H1 (cell line): ENCODE results near the gene GEMIN7. TPM values are rescaled to one million over a fixed set of nuclear protein-coding genes. Genes with fewer than 3 reads are reported as not detected.

Experiments used
- CTCF ChIA-PET: fragments of 300-600 bp; sonication (Branson Sonifier 250); formaldehyde crosslinking; loops from one replicate; lab custom pipeline; 2021; ENCODE audit not compliant: partially characterized antibody; lab: Charles Lee
- POLR2A ChIA-PET: fragments of 300-600 bp; sonication (Branson Sonifier 250); formaldehyde crosslinking; loops from one replicate; lab custom pipeline; 2021; ENCODE audit warnings: inconsistent platforms; ENCODE audit not compliant: partially characterized antibody; lab: Charles Lee
- DNase-seq, 2 experiments: peaks; one replicate each; pipeline versions ENCODE4 v3.0.0 to v3.0.0-alpha.2; 2010 to 2022; ENCODE audit warnings: low spot score in 2 of 2, low read depth in 1 of 2, mixed read lengths in 1 of 2
- FAIRE-seq: peaks from 2 replicates; lab custom pipeline; 2011; peaks lifted over from hg19 to GRCh38; lab: Jason Lieb, UNC
- H2AFZ ChIP-seq: 2 replicates; pipeline ENCODE4 v1.8.1; 2012; ENCODE audit warnings: low read length, inconsistent platforms
- H2AK5ac ChIP-seq: 2 replicates; pipeline ENCODE4 v1.6.1; 2013; ENCODE audit warnings: low read depth, low read length
- H2BK120ac ChIP-seq: replicated peaks from 2 replicates; pipeline ENCODE3; 2013; ENCODE audit warnings: low read depth, low read length, inconsistent platforms
- H2BK12ac ChIP-seq: 2 replicates; pipeline ENCODE4 v1.6.1; 2013; ENCODE audit warnings: low read depth, low read length
- H2BK15ac ChIP-seq: 2 replicates; pipeline ENCODE4 v1.6.1; 2013; ENCODE audit warnings: low read length
- H2BK20ac ChIP-seq: 2 replicates; pipeline ENCODE4 v1.6.1; 2013; ENCODE audit warnings: low read length
- H2BK5ac ChIP-seq: 2 replicates; pipeline ENCODE4 v1.6.1; 2013; ENCODE audit warnings: low read depth, low read length
- H3K14ac ChIP-seq: 2 replicates; pipeline ENCODE4 v1.6.1; 2013; ENCODE audit warnings: inconsistent platforms; ENCODE audit not compliant: insufficient read length
- H3K18ac ChIP-seq: 2 replicates; pipeline ENCODE4 v1.6.1; 2013; ENCODE audit warnings: low read length; ENCODE audit errors: extremely low read depth
- H3K23ac ChIP-seq: 2 replicates; pipeline ENCODE4 v1.6.1; 2013; ENCODE audit warnings: inconsistent platforms; ENCODE audit not compliant: insufficient read length
- H3K23me2 ChIP-seq: 2 replicates; pipeline ENCODE4 v1.6.1; 2013; ENCODE audit warnings: low read depth, low read length
- H3K27ac ChIP-seq: 2 replicates; pipeline ENCODE4 v1.6.1; 2011; ENCODE audit warnings: low read depth, low read length, inconsistent platforms
- H3K27me3 ChIP-seq, 4 experiments: replicated peaks in 1 of 4; 1 replicate in 1 of 4; 2 replicates in 3 of 4; pipeline versions ENCODE4 v1.6.1 to v1.8.1; 2011 to 2013; ENCODE audit warnings: low read length in 3 of 4, mild to moderate bottlenecking in 3 of 4, inconsistent platforms in 2 of 4, mixed read lengths in 2 of 4, moderate library complexity in 1 of 4; ENCODE audit not compliant: control insufficient read depth in 3 of 4, insufficient read depth in 3 of 4; ENCODE audit errors: extremely low read depth in 1 of 4
- H3K36me3 ChIP-seq, 4 experiments: 2 replicates each; pipeline versions ENCODE4 v1.6.1 to v1.8.1; 2011 to 2013; ENCODE audit warnings: mild to moderate bottlenecking in 4 of 4, low read length in 3 of 4, moderate library complexity in 2 of 4, control low read depth in 1 of 4, inconsistent platforms in 1 of 4; ENCODE audit not compliant: insufficient read depth in 4 of 4, control insufficient read depth in 2 of 4
- H3K4ac ChIP-seq: replicated peaks from 2 replicates; pipeline ENCODE3; 2013; ENCODE audit warnings: low read length, low read depth, mixed read lengths, inconsistent platforms; ENCODE audit not compliant: insufficient read length
- H3K4me1 ChIP-seq, 4 experiments: replicated peaks in 1 of 4; 1 replicate in 1 of 4; 2 replicates in 3 of 4; pipeline versions ENCODE4 v1.6.1 to v1.8.1; 2011 to 2013; ENCODE audit warnings: low read length in 3 of 4, inconsistent platforms in 2 of 4, mixed read lengths in 1 of 4; ENCODE audit not compliant: insufficient read depth in 4 of 4, control insufficient read depth in 3 of 4
- H3K4me2 ChIP-seq, 2 experiments: 2 replicates each; pipeline versions ENCODE4 v1.6.1 to v1.8.1; 2011 to 2013; ENCODE audit warnings: low read depth in 2 of 2, low read length in 2 of 2, control low read depth in 1 of 2, inconsistent platforms in 1 of 2, mild to moderate bottlenecking in 1 of 2; ENCODE audit not compliant: insufficient read depth in 1 of 2
- H3K4me3 ChIP-seq, 4 experiments: fragments of 200-600, 300-600 bp in 1 of 4; sonication (generic), shearing (Covaris generic), sonication (Bioruptor Twin) in 1 of 4; 2 replicates each; pipeline versions ENCODE4 v1.5.1 to v1.8.1; 2011 to 2016; ENCODE audit warnings: low read length in 4 of 4, low read depth in 3 of 4, control low read depth in 2 of 4, inconsistent platforms in 2 of 4, mild to moderate bottlenecking in 2 of 4, mixed read lengths in 1 of 4, moderate library complexity in 1 of 4; ENCODE audit not compliant: insufficient read depth in 2 of 4; ENCODE audit errors: extremely low read depth in 1 of 4
- H3K56ac ChIP-seq: replicated peaks from 2 replicates; pipeline ENCODE3; 2013; ENCODE audit warnings: low read depth, mild to moderate bottlenecking, mixed read lengths, low read length, inconsistent platforms; ENCODE audit not compliant: insufficient read length
- H3K79me1 ChIP-seq: 2 replicates; pipeline ENCODE4 v1.6.1; 2013; ENCODE audit warnings: low read depth, low read length, control low read depth
- H3K79me2 ChIP-seq, 2 experiments: 2 replicates each; pipeline versions ENCODE4 v1.6.1 to v1.8.1; 2012 to 2013; ENCODE audit warnings: low read length in 2 of 2, mild to moderate bottlenecking in 2 of 2, inconsistent platforms in 1 of 2; ENCODE audit not compliant: insufficient read depth in 2 of 2, control insufficient read depth in 1 of 2
- H3K9ac ChIP-seq, 4 experiments: replicated peaks in 1 of 4; 1 replicate in 1 of 4; 2 replicates in 3 of 4; pipeline versions ENCODE4 v1.6.1 to v1.8.1; 2011 to 2013; ENCODE audit warnings: low read depth in 3 of 4, low read length in 3 of 4, control low read depth in 2 of 4, mild to moderate bottlenecking in 2 of 4, moderate library complexity in 2 of 4, inconsistent platforms in 1 of 4; ENCODE audit errors: extremely low read depth in 1 of 4
- H3K9me3 ChIP-seq, 2 experiments: 2 replicates each; pipeline versions ENCODE4 v1.6.1 to v1.8.1; 2012 to 2013; ENCODE audit warnings: mild to moderate bottlenecking in 2 of 2, moderate library complexity in 2 of 2, control low read depth in 1 of 2, inconsistent platforms in 1 of 2, low read depth in 1 of 2, low read length in 1 of 2, mixed read lengths in 1 of 2; ENCODE audit not compliant: insufficient read depth in 2 of 2
- H4K20me1 ChIP-seq, 2 experiments: replicated peaks in 1 of 2; 2 replicates each; pipeline versions ENCODE3 to v1.8.1; 2011 to 2013; ENCODE audit warnings: inconsistent platforms in 2 of 2, low read length in 2 of 2, mild to moderate bottlenecking in 1 of 2; ENCODE audit not compliant: insufficient read depth in 2 of 2, control insufficient read depth in 1 of 2
- H4K5ac ChIP-seq: 2 replicates; pipeline ENCODE4 v1.6.1; 2013; ENCODE audit warnings: low read length, low read depth, mixed read lengths, inconsistent platforms; ENCODE audit not compliant: insufficient read length
- H4K8ac ChIP-seq: 2 replicates; pipeline ENCODE4 v1.8.0; 2013; ENCODE audit warnings: mild to moderate bottlenecking, moderate library complexity, low read length, inconsistent platforms; ENCODE audit not compliant: insufficient read depth; ENCODE audit errors: extremely low read depth
- H4K91ac ChIP-seq: replicated peaks from 2 replicates; pipeline ENCODE3; 2013; ENCODE audit warnings: low read length, mixed read lengths, inconsistent platforms; ENCODE audit not compliant: insufficient read length
- CBX5 ChIP-seq: fragments of 300-800, 300-1000 bp; sonication (generic); IDR thresholded peaks from 2 replicates; pipeline ENCODE4 v1.7.1; 2016; ENCODE audit warnings: antibody characterized with exemption, low read length, low read depth
- FOSL1 ChIP-seq: IDR thresholded peaks from 2 replicates; pipeline ENCODE4 v1.6.1; 2011; ENCODE audit warnings: mild to moderate bottlenecking, low read depth, low read length, moderate library complexity; ENCODE audit not compliant: insufficient read depth
- KDM5A ChIP-seq: fragments of 200-600 bp; IDR thresholded peaks from 2 replicates; pipeline ENCODE4 v1.7.1; 2012; ENCODE audit warnings: mild to moderate bottlenecking, low read length, inconsistent platforms, mixed read lengths
- SRF ChIP-seq: IDR thresholded peaks from 2 replicates; pipeline ENCODE4 v1.6.1; 2011; ENCODE audit warnings: mild to moderate bottlenecking, low read depth, low read length, moderate library complexity
- WGBS, 2 experiments: shearing (Covaris generic) in 1 of 2; methylation state at CpG; one replicate each; pipeline versions ENCODE4 v1.1.6 to v1.1.7; 2013 to 2015; ENCODE audit warnings: low lambda C conversion rate in 2 of 2, mixed read lengths in 2 of 2, inconsistent platforms in 1 of 2, low coverage in 1 of 2, missing lambda C conversion rate in 1 of 2; ENCODE audit not compliant: insufficient replicate concordance in 2 of 2, insufficient coverage in 1 of 2, insufficient read length in 1 of 2; ENCODE audit errors: extremely low coverage in 1 of 2, missing lambda C conversion rate in 1 of 2; 5-methylcytosine and 5-hydroxymethylcytosine counted together
- long read RNA-seq, 2 experiments: library from RNA in 1 of 2; library from capped mRNA in 1 of 2; stranded (forward); transcript quantifications; one replicate each; pipeline ENCODE4 v2.0.0, GENCODE V29; 2021; ENCODE audit warnings: inconsistent platforms in 1 of 2
- polyA minus RNA-seq, 3 experiments: library from RNA; depleted of rRNA, polyadenylated mRNA; stranded (reverse); fragments of >200 nt; gene quantifications; 1 replicate in 2 of 3; 2 replicates in 1 of 3; pipeline ENCODE4 v1.2.3, GENCODE V29; 2011
- polyA plus RNA-seq, 7 experiments: library from polyadenylated mRNA; depleted of rRNA in 3 of 7; stranded (reverse) in 5 of 7; unstranded in 2 of 7; fragments of >200 nt in 5 of 7; fragments of 200-250 nt in 2 of 7; gene quantifications; 1 replicate in 5 of 7; 2 replicates in 1 of 7; 4 replicates in 1 of 7; pipeline versions ENCODE4 v1.2.1 to v1.2.3, GENCODE V29; 2011 to 2013; ENCODE audit warnings: missing spikeins in 2 of 7, mixed read lengths in 2 of 7
- total RNA-seq: library from RNA; stranded (reverse); fragmentation: NEBNext Ultra II Directional; extraction: Animal tissue kit (Norgen Biotek cat#: 25700); gene quantifications from 2 replicates; pipeline ENCODE4 v1.2.1, GENCODE V29; 2021
- TF ChIP-seq, protein P1 (sequence below): IDR thresholded peaks from 2 replicates; pipeline ENCODE4 v1.6.1; 2012; ENCODE audit warnings: inconsistent platforms

GEMIN7 gene, protein sequence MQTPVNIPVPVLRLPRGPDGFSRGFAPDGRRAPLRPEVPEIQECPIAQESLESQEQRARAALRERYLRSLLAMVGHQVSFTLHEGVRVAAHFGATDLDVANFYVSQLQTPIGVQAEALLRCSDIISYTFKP
- total RNA-seq: 48.0 and 48.5 TPM in 2 replicates
- polyA plus RNA-seq (2011; rRNA removed): 91.6 and 113 TPM in 2 replicates
- polyA plus RNA-seq (2011; cell fraction: cytosol; rRNA removed): 68.0 TPM
- polyA plus RNA-seq (2011; cell fraction: nucleus; rRNA removed): 71.1 TPM
- polyA plus RNA-seq (2012, experiment 1 of 2): 40.4 to 54.4 TPM (median 47.9 TPM) in 4 replicates
- 86.0 TPM for polyA plus RNA-seq (2012, experiment 2 of 2)
- polyA plus RNA-seq (2013, experiment 1 of 2): 32.3 TPM
- polyA plus RNA-seq (2013, experiment 2 of 2): 33.2 TPM
- 18.7 and 22.3 TPM in 2 replicates for polyA minus RNA-seq (2011; rRNA and poly(A)+ RNA removed)
- 29.5 TPM for polyA minus RNA-seq (2011; cell fraction: cytosol; rRNA and poly(A)+ RNA removed)
- 26.8 TPM for polyA minus RNA-seq (2011; cell fraction: nucleus; rRNA and poly(A)+ RNA removed)
- long read RNA-seq, experiment 1, transcript GEMIN7-202 (2 exons, 716 nt): minor isoform, 13 of 55 reads
- long read RNA-seq, experiment 1, transcript GEMIN7-201 (3 exons, 1,657 nt): major isoform, 15 of 55 reads
- long read RNA-seq, experiment 1, partial matches to known transcripts: 20 of 55 reads
- long read RNA-seq, experiment 1, other reads (novel, unspliced or antisense): 7 of 55 reads
- long read RNA-seq, experiment 2, transcript GEMIN7-203 (2 exons, 848 nt): minor isoform, 5 of 75 reads
- long read RNA-seq, experiment 2, transcript GEMIN7-202 (2 exons, 716 nt): major isoform, 37 of 75 reads
- long read RNA-seq, experiment 2, transcript GEMIN7-201 (3 exons, 1,657 nt): minor isoform, 22 of 75 reads
- long read RNA-seq, experiment 2, partial matches to known transcripts: 2 of 75 reads
- long read RNA-seq, experiment 2, other reads (novel, unspliced or antisense): 7 of 75 reads

DNA sequence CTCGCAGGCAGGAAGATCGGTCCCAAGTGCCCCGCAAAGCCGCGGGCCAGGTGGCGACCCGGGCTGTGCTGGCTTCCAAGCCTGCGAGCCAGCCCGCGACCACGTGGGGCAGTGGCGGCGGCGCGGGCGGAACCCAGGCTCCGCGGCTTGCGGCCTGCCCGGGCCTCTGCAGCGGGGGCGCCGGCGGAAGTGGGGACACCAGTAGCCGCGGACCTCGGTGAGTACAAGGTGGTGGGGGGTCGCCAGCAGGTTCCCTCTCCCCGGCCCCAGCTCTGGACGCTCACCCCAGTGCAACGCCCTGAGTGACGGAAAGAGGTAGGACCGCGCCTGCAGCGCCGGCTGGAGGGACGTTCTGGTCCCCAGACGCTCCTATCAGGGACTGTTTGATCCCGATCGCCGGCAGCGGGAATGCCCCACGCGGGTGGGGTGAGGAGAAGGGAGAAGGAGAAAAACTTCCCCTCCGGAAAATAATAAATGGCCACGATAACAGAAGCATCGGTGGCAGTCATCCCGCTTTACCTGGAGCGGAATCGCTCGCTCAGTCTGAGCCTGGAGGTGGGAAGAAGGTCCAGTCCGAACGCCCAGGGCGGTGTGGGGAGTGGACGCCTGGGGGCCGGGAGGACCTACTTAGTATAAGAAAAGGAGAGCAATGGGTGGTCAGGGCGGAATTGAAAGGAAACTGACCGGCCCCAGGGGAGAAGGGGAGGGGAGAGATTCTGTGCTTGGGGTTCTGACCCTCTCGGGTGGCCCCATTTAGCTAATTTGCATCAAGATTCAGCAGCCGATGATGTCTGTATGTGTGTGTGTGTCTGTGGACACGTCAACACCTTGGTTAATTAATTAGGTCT is at the start of gene GEMIN7:
GEMIN7 (plus strand) TSS at position 198 of the 848 bp plus-strand sequence. CDS start 10,855 bp downstream, outside the sequence.
- Histone ChIP-seq H2BK15ac (peak within 1 kb of the TSS; percentile 98; the same call in 1 of the 2 replicates), H2AFZ (no peak within 1 kb of the TSS), H3K27ac (peak within 1 kb of the TSS; percentile 94), H3K4me2 (peak within 1 kb of the TSS; percentile 87 to 99), H3K23ac (no peak within 1 kb of the TSS), H3K36me3 (peaks cover 0 to 20% (median 4%) of the 10 kb centered on the region in 4 experiments; a peak in 4 of 8 replicates), H3K56ac (peak within 1 kb of the TSS; percentile 91), H3K79me1 (peaks cover 9% of the 10 kb centered on the region), H3K9ac (peak within 1 kb of the TSS; percentile 70 to 89 (median 82)), H2AK5ac (peak within 1 kb of the TSS; percentile 80; the same call in 1 of the 2 replicates), H3K23me2 (peaks cover 17% of the 10 kb centered on the region), H4K91ac (peak within 1 kb of the TSS; percentile 87), H3K79me2 (peaks cover 5 to 39% of the 10 kb centered on the region in 2 experiments), H2BK120ac (peak within 1 kb of the TSS; percentile 79), H3K4me3 (peak within 1 kb of the TSS; percentile 87 to 98 (median 94)), H3K9me3 (no peaks in the 10 kb centered on the region), H3K18ac (peak within 1 kb of the TSS; percentile 99), H3K14ac (peak within 1 kb of the TSS; percentile 24), H3K27me3 (no peaks in the 10 kb centered on the region), H4K20me1 (peaks cover 0 to 2% of the 10 kb centered on the region in 2 experiments), H4K5ac (peak within 1 kb of the TSS; percentile 98), H2BK20ac (peak within 1 kb of the TSS; percentile 80), H4K8ac (peak within 1 kb of the TSS; percentile 95), H2BK5ac (peak within 1 kb of the TSS; percentile 97), H3K4ac (peak within 1 kb of the TSS; percentile 95), H2BK12ac (peak within 1 kb of the TSS; percentile 90), H3K4me1 (peaks cover 13 to 37% (median 20%) of the 10 kb centered on the region in 4 experiments)
- FAIRE-seq (no peak), DNase-seq (peak in 1 of 2 experiments; percentile 92)
- ChIA-PET POLR2A (interaction anchor here (0.6 to 8.5 kb wide), 30 partner anchors 8 to 284 kb away, joined by 3 to 230 read pairs (median 4); partner anchors contain the start of genes APOE, BLOC1S3, CLASRP and CLPTM1), CTCF (interaction anchor here (0.5 to 4.1 kb wide), 7 partner anchors 8 to 1546 kb away, joined by 3 to 39 read pairs (median 3); partner anchors contain the start of genes PPP1R37 and ZNF575)
- 2% methylated on average over 39 of the region's 61 CpGs; no CpG with 5 or more reads in 1 of the 2 experiments for WGBS, 2 experiments
- TF ChIP-seq SRF (peak; percentile 65; the same call in 1 of the 2 replicates), CBX5 (no peak), FOSL1 (0 out of 2 replicates have a peak, but pooled peaks have one; percentile 28), KDM5A (peak; percentile 54)
- TF ChIP-seq, protein P1, sequence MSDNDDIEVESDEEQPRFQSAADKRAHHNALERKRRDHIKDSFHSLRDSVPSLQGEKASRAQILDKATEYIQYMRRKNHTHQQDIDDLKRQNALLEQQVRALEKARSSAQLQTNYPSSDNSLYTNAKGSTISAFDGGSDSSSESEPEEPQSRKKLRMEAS: peak; percentile 97
